ENCODE data around the gene NTF3. TPM values are rescaled to one million over a fixed set of nuclear protein-coding genes. Genes with fewer than 3 reads are reported as not detected.
A peak's percentile ranks its signal among the peaks of the same experiment; 100 is the strongest.

Gene NTF3
- total RNA-seq, 1 donor from 2014 or later = 8.9 TPM

DNA sequence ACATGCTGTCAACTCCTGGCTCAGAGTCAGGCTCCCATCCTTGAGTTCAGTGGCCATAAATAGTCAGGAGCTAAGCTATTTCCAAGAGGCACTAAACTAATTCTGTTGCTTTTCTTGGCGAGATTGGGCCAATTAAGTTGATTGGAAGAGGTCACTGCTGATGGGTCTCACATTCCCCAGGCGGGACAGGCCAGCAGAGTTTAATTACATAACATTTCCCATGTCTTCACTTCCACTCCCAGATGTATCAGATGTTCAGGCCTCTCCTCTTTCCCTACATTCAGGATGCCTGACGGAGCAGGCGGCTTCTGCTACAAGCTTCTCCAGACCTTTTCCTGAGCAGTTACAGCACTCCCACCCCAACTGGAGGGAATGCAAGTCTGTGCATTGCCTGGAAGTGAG lies 5.3 kb downstream of the NTF3 start:
- H3K9me3 Mint-ChIP-seq (ENCODE audit: unreplicated experiment) = peaks cover 17% of the 10 kb centered on the region
- no peak overlapping the region for H3K4me2 ChIP-seq (ENCODE audit: low read length)
- no peak overlapping the region for H3K27ac ChIP-seq (ENCODE audit: low read depth, low read length)
- no peak for FAIRE-seq
- DNase-seq (ENCODE audit: low read depth) = no peak
- peaks cover 29% of the 10 kb centered on the region for H3K27me3 ChIP-seq (ENCODE audit: insufficient read depth, low read length)
- no peaks in the 10 kb centered on the region for H3K36me3 ChIP-seq (ENCODE audit: insufficient read depth, low read length)
- peaks cover 16% of the 10 kb centered on the region for H3K4me1 Mint-ChIP-seq (ENCODE audit: low read depth, unreplicated experiment)
- H3K4me3 Mint-ChIP-seq (ENCODE audit: unreplicated experiment) = no peak overlapping the region
- peaks cover 14% of the 10 kb centered on the region for H3K36me3 Mint-ChIP-seq (ENCODE audit: low read depth, unreplicated experiment)
- no peaks in the 10 kb centered on the region for H3K9me3 ChIP-seq (ENCODE audit: insufficient read depth, low read depth, low read length)
- no peak overlapping the region for H3K9ac ChIP-seq (ENCODE audit: low read length)
- H2AFZ ChIP-seq (ENCODE audit: low read depth, low read length) = no peak overlapping the region
- H3K4me3 ChIP-seq (ENCODE audit: insufficient read depth, low read depth, low read length) = no peak overlapping the region
- no peak overlapping the region for H3K27ac Mint-ChIP-seq (ENCODE audit: unreplicated experiment)
- H3K27me3 Mint-ChIP-seq (ENCODE audit: low read depth, unreplicated experiment) = peaks cover 21% of the 10 kb centered on the region
- H3K4me1 ChIP-seq (ENCODE audit: insufficient read depth, low read length) = peaks cover 36% of the 10 kb centered on the region
- no peak for TF ChIP-seq EZH2 (IDR thresholded peaks at IDR 0.05; ENCODE audit: insufficient read depth, low read length)
- TF ChIP-seq, protein P1, sequence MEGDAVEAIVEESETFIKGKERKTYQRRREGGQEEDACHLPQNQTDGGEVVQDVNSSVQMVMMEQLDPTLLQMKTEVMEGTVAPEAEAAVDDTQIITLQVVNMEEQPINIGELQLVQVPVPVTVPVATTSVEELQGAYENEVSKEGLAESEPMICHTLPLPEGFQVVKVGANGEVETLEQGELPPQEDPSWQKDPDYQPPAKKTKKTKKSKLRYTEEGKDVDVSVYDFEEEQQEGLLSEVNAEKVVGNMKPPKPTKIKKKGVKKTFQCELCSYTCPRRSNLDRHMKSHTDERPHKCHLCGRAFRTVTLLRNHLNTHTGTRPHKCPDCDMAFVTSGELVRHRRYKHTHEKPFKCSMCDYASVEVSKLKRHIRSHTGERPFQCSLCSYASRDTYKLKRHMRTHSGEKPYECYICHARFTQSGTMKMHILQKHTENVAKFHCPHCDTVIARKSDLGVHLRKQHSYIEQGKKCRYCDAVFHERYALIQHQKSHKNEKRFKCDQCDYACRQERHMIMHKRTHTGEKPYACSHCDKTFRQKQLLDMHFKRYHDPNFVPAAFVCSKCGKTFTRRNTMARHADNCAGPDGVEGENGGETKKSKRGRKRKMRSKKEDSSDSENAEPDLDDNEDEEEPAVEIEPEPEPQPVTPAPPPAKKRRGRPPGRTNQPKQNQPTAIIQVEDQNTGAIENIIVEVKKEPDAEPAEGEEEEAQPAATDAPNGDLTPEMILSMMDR (IDR thresholded peaks at IDR 0.05; ENCODE audit: insufficient read depth, low read depth, low read length) = no peak
- peaks cover 12% of the 10 kb centered on the region for H4K20me1 ChIP-seq (ENCODE audit: insufficient read depth, low read length)
- H3K79me2 ChIP-seq (ENCODE audit: insufficient read depth, low read length) = peaks cover 65% of the 10 kb centered on the region

DNA sequence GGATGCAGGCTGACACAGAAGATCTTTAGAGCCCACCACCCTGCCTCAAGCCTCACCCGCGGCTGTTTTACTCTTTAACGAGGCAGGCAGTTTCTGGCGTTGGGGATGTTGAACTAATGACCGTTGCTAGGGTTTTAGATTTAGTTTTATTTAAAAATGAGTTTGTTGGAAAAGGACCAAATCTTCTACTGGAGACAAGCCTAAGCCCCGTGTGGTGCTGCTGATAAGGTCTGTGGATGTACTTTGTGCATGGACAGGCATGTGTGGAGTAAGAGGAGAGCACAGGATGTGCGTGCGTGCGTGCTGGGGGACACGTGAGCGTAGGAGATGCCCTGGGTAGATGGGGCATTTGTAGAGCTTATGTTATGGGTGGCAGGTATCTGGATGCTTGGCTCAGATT lies 5.7 kb downstream of the NTF3 start:
- no peak overlapping the region for H3K9ac ChIP-seq (ENCODE audit: low read length)
- no peak overlapping the region for H3K4me2 ChIP-seq (ENCODE audit: low read length)
- TF ChIP-seq EZH2 (IDR thresholded peaks at IDR 0.05; ENCODE audit: insufficient read depth, low read length) = no peak
- TF ChIP-seq, protein P1 (IDR thresholded peaks at IDR 0.05; ENCODE audit: insufficient read depth, low read depth, low read length) = no peak
- H3K79me2 ChIP-seq (ENCODE audit: insufficient read depth, low read length) = peaks cover 66% of the 10 kb centered on the region
- no peak overlapping the region for H3K4me3 ChIP-seq (ENCODE audit: insufficient read depth, low read depth, low read length)
- H4K20me1 ChIP-seq (ENCODE audit: insufficient read depth, low read length) = peaks cover 12% of the 10 kb centered on the region
- H3K9me3 ChIP-seq (ENCODE audit: insufficient read depth, low read depth, low read length) = no peaks in the 10 kb centered on the region
- DNase-seq (ENCODE audit: low read depth) (no peak), FAIRE-seq (no peak)
- H3K4me1 ChIP-seq (ENCODE audit: insufficient read depth, low read length) = peaks cover 38% of the 10 kb centered on the region
- no peak overlapping the region for H3K27ac Mint-ChIP-seq (ENCODE audit: unreplicated experiment)
- H3K4me3 Mint-ChIP-seq (ENCODE audit: unreplicated experiment) = no peak overlapping the region
- H3K36me3 ChIP-seq (ENCODE audit: insufficient read depth, low read length) = no peaks in the 10 kb centered on the region
- H3K36me3 Mint-ChIP-seq (ENCODE audit: low read depth, unreplicated experiment) = peaks cover 14% of the 10 kb centered on the region
- peaks cover 21% of the 10 kb centered on the region for H3K27me3 Mint-ChIP-seq (ENCODE audit: low read depth, unreplicated experiment)
- peaks cover 29% of the 10 kb centered on the region for H3K27me3 ChIP-seq (ENCODE audit: insufficient read depth, low read length)
- peaks cover 17% of the 10 kb centered on the region for H3K9me3 Mint-ChIP-seq (ENCODE audit: unreplicated experiment)
- no peak overlapping the region for H3K27ac ChIP-seq (ENCODE audit: low read depth, low read length)
- peaks cover 19% of the 10 kb centered on the region for H3K4me1 Mint-ChIP-seq (ENCODE audit: low read depth, unreplicated experiment)
- H2AFZ ChIP-seq (ENCODE audit: low read depth, low read length) = no peak overlapping the region

DNA sequence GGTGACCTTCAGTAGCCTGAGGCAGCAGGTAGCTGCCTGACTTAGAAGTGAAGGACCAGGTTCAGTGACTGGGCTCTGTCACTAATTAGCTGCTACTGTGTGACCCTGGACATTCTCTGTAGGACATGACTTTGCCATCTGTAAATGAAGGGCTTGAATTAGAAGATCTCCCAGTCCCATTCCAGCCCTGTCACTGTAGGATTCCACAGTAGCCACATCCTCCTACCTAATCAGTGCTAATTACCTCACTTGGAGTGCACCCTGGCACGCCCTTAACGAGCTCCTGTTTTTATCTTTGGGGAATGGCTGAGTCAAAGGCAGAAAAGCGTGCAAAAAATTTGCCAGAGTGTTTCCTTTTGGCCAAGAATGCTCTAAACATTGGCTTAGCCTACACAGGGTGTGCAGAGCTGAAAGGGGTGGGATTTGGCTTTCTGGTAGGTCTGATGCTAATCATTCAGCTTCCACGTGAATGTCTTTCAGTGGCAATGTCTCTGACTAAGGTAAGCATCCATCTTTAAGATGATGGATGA lies 6.8 kb downstream of the NTF3 start:
- Histone ChIP-seq H3K36me3 (ENCODE audit: insufficient read depth, low read length) (no peaks in the 10 kb centered on the region), H3K4me2 (ENCODE audit: low read length) (peak overlapping the region; percentile 21), H3K4me1 (ENCODE audit: insufficient read depth, low read length) (peaks cover 31% of the 10 kb centered on the region), H3K9ac (ENCODE audit: low read length) (no peak overlapping the region), H3K79me2 (ENCODE audit: insufficient read depth, low read length) (peaks cover 63% of the 10 kb centered on the region), H3K9me3 (ENCODE audit: insufficient read depth, low read depth, low read length) (no peaks in the 10 kb centered on the region), H3K4me3 (ENCODE audit: insufficient read depth, low read depth, low read length) (no peak overlapping the region), H3K27ac (ENCODE audit: low read depth, low read length) (no peak overlapping the region), H2AFZ (ENCODE audit: low read depth, low read length) (no peak overlapping the region), H3K27me3 (ENCODE audit: insufficient read depth, low read length) (peaks cover 23% of the 10 kb centered on the region), H4K20me1 (ENCODE audit: insufficient read depth, low read length) (peaks cover 12% of the 10 kb centered on the region)
- Mint-ChIP-seq H3K27me3 (ENCODE audit: low read depth, unreplicated experiment) (peaks cover 23% of the 10 kb centered on the region), H3K27ac (ENCODE audit: unreplicated experiment) (peak overlapping the region; percentile 22), H3K36me3 (ENCODE audit: low read depth, unreplicated experiment) (peaks cover 14% of the 10 kb centered on the region), H3K4me3 (ENCODE audit: unreplicated experiment) (no peak overlapping the region), H3K4me1 (ENCODE audit: low read depth, unreplicated experiment) (peaks cover 21% of the 10 kb centered on the region), H3K9me3 (ENCODE audit: unreplicated experiment) (peaks cover 17% of the 10 kb centered on the region)
- FAIRE-seq (peak; percentile 65), DNase-seq (ENCODE audit: low read depth) (peak; percentile 68)
- TF ChIP-seq, protein P1 (IDR thresholded peaks at IDR 0.05; ENCODE audit: insufficient read depth, low read depth, low read length) = no peak
- TF ChIP-seq EZH2 (IDR thresholded peaks at IDR 0.05; ENCODE audit: insufficient read depth, low read length) = no peak

Data from astrocyte (in vitro differentiated cells and primary cell).